ENCODE data around the gene RAMACL.
"Not testable (repeated sequence)": the region's sequence is repeated elsewhere in the genome, so short reads cannot be mapped to it uniquely, and the experiment has no call there.

RAMACL gene

DNA sequence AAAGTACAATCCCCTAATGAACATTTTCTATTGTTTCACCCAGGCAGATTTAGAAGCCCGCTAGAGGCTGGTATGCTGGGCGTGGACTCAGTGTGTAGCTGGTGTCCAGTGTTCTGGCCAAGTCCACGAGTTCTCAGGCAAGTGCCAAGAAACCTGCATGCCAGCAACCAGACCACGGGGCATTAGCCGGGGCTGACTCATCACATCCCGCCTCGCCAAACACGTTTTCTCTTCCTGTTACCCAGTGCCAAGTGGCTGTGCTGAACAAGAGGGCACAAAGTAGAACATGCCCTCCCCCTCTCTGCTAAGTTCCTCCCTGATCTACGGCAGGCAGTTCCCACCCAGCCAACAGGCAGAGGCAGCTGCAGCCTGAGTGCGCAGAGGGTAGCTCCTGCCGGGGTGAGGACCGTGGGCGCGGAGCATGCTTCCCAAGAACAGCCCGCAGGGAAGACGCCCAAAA is 29.6 kb downstream of the RAMACL start:
- no peak overlapping the region for H3K4me3 ChIP-seq (ENCODE audit: low read depth, low read length)

DNA sequence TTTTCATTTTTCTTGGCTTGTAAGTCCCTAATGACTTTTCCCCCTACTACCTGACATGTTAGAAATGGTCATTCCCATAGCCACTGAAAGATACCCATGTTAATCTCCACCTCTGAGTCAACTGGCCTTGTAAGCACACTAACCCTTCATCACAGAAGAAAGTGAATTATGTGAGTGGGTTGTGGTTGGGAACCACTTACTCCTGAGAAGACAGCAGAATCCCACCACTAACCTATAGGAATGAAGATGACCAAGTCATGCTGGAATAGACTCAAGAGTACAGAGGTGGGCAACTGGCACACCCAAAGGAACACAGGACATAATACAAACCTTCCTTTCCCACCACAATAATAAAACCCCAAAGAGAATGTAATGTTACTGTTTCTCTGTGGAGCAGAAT is 30.1 kb downstream of the RAMACL start:
- H3K4me3 ChIP-seq (ENCODE audit: low read depth, low read length), result no peak overlapping the region

DNA sequence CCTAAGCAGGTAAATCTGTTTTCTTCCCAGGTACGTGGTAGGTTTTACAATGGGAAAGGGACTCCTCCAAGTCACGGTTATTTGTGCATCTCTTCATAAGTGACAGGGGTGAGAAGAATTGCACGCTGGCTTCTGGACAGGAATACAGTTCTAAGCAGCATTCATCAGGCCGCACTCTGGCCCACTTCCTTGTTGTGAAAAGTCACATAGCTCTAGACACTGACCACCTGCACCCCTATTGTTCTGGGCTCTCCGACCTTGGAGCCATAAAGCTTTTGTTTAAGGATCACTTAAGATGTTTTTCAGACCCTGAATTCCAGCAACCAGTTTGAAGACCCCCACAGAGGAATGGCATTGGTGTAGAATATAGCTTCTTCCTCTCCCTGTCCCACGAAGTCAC is 31.4 kb downstream of the RAMACL start:
- no peak overlapping the region for H3K4me3 ChIP-seq (ENCODE audit: low read depth, low read length)

GRCh38 chr6:166554316-166554715 is 32.2 kb downstream of the RAMACL start:
- no peak overlapping the region for H3K4me3 ChIP-seq (ENCODE audit: low read depth, low read length)

DNA sequence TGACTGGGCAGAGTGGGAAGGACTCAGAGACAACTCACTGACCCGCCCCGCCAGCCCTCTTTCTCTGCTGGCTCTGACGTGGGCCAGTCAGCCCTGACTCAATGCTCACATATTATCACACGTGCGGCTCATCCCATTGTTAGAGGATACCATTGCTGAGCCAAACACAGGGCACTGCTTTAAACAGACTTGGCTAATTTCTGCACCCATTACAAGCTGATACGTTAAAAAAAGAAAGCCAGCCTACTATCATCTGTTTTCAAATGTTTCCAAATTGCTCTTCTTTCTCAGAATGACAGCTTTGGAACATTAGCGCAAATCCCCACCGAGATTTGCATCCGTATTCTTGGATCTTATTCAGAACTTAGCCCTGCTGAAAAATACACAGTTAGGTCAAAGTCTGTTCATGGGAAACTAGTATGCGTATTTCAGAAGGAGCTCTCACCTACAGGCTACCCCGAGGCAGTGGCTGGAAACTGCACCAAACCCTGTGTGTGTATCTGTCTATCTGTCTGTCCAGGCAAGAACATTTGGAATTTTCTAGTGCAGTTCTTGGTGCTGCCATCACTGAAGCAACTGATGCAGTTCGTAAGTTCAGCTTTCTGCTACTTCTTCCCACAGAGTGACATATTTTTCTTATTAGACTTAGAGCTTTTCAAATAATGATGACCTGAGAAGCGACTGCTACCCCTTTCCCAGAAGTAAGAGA is 32.8 kb downstream of the RAMACL start:
- H3K4me3 ChIP-seq (ENCODE audit: low read depth, low read length), result no peak overlapping the region

DNA sequence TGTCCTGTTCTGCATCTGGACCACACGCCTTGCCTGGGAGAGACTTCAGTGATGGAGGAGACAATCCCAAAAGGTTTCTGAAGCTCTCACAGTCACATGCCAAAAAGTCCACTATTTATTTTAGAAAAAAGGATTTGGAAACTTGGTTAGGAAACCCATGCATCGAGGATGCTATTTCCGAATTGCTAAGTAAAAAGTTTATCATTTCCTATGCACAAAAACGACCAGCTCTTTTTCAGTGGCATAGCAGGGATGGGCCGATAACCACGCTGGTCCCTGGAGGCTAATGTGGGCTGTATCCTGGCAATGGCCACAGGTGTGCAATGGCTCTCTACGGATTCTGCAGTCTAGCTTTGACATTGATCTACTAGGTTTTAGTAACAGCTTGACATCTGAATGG is 33.9 kb downstream of the RAMACL start:
- no peak overlapping the region for H3K4me3 ChIP-seq (ENCODE audit: low read depth, low read length)

DNA sequence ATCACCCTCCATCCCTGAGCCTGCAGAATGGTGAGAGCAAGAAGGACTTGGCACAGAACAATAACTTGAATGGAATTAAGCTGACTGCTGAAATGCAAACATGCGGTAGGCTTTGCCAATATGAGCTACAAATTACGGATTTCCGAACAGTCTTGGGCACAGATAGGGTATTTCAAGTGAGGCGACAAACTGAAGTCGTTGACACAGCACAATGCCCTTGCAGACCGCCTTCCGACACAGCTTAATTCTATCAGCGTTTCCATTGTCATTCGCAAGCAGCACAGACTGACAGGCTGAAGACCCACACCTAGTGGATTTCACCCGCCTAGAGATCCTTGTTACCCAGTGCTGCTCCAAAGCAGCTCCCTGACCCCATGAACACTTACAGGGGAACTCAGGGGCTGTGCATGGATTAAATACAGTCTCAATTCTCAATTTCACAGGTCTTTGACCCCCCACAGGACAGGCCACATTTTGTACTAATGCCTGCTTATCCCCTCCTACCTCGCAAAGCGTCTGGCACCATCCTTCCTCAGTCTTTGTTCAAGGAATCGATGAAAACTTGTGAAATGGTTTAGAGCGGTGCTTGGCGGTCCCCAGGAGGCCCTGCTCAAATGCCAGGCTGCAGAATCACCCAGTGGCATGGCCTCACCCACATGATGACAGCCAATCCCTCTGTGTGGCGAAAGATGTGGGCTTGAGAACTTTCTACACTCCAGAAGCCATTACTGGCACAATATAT is 34.6 kb downstream of the RAMACL start:
- H3K4me3 ChIP-seq (ENCODE audit: low read depth, low read length), result no peak overlapping the region

GRCh38 chr6:166546653-166547052 is 39.8 kb downstream of the RAMACL start:
- H3K4me3 ChIP-seq (ENCODE audit: low read depth, low read length), result no peak overlapping the region

- no peak overlapping the region for H3K4me3 ChIP-seq (ENCODE audit: low read depth, low read length)
Measured at GRCh38 chr6:166545156-166546034, 41.1 kb downstream of the RAMACL start.

DNA sequence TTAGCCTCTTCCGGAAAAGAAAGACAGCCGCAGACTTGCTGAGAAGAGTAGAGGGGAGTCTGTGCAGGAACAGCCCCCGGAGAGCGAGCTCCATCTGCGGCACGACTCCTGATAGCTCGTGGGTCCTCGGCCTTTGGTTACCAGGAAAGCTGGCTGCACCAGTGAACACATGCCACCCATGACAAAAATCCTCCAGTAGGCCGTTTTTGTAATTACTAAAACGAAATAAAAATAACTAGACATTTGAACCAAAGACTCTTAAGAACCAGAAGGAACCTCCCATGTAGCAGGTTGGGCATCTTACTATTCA is 42.2 kb downstream of the RAMACL start:
- H3K4me3 ChIP-seq (ENCODE audit: low read depth, low read length), result no peak overlapping the region

DNA sequence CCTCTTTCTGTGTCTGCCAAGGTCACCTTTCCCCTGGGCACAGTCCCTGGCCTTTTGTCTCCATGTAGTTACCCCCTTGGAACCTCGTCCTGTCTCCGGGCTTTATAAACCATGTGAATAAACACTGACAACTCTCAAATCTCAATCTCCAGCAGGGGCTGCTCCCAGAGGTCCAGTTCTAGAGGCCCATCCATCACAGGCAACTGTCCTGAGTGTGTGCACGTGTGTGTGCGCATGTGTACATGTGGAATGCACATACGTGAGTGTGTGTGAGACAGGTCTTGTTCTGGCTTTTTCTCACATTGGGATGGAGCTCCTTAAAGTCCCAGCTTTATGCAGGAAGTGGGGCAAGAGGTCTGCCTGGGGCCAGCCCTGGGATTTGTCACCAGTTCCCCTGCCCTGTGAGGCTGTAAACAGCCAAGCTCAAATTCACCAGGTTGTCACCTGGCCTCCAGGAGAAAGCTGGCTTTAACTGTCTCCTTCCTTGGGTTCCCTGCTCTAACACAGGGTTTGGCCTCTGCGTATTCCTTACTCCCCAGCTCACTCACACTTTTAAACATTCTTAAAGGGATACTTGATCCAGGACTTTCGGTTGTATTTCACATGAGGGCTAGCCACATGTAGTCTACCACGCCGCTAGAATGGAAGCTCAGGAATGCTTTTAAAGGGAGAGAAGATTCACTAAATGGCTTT is 42.7 kb downstream of the RAMACL start:
- no peak overlapping the region for H3K4me3 ChIP-seq (ENCODE audit: low read depth, low read length)

DNA sequence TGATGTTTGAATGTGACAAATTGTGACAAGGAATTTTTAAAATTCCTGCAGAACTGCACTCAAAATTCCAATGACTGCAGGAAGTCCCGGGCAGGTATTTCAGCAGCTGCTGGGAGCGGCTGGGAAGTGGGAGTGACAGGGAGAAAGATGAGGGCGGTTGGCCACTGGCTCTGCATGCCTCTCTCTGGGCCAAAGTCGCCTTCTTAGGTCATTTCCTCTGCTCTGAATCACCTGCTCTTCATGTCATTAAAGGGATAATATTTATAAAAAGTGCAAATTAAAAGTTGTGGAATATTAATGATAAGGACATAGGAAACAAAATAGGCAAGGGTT is 43.9 kb downstream of the RAMACL start:
- no peak overlapping the region for H3K4me3 ChIP-seq (ENCODE audit: low read depth, low read length)

DNA sequence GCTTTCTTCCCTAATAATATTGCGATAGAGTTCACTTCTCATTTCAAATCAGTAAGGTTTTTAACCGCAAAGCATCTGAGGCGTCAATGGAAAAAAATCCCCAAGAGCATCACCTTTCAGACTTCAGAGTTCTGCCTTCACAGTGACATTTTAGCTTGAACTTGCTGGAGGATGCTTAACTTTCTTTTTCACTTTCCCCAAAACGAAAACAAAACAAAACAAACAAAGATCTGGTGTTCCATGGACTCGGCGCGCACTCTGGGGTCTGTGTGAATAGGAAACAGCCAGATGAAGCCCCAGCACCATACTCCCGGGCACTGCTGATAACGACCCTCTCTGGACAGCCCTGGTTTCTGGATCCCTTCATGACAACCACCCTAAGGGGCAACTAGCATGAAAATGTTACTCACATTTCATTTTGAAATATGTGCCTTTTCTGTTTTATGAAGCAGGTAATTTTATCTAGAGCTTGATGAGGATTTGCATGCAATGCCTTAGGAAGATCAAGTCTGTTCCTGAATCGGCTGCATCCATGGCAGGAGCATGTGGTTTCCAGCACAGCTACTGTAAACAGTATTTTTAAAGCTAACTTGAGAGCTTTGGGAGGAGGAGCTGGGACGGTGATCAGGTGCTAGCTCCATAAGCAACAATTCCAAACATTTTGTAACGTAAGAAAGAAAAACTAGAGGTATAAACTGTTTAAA is 44.5 kb downstream of the RAMACL start:
- H3K4me3 ChIP-seq (ENCODE audit: low read depth, low read length), result no peak overlapping the region

DNA sequence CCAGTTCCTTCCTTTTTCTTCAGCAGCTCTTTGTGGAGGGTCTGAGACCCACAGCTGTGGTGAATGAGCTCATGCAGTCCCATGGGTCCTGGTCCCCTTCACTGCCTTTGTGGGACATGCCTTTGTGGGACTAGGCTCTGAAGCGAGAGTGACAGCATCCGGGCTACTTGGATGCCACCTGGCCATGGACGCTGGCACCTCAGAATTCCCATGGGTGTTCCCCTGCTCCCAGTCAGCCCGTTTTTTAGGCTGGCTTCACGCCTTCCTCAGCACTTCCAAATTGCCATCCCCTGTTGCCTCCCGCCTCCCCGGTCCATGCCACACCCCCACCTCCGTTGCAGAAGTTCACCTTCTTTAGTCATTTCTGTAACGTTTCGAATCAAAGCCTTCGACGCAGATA is 45.1 kb downstream of the RAMACL start:
- H3K4me3 ChIP-seq (ENCODE audit: low read depth, low read length), result no peak overlapping the region

DNA sequence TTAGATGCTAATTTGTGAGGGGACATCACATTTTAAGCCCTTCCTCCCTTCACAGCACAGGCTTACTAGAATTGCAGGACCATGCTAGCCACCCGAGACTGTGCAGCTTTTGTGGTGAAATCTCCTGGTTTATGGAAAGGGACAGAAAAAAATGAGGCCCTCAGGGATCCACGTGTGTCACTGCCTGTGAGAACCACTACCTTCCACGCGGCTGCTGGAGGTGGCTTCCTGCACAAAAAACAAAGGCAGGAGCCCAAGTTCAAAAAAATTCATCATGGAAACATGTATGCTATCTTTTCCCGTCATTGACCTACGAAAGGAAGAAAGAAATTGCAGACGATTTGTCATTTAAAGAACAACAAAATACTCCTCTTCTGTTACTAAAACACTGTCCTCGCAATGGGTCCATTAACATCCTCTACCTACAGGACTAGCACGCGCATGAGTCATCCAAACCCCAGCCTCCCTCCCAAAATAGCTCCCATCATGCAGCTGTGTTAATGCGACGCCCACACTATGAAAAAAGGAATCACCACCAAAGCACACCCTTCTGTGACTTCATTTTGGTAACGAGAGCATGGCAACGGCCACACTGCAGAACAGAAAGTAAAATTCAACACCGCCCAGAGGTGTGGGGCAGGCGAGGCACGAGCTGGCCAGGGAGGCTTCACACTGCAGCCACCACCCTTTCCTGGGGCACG is 45.7 kb downstream of the RAMACL start:
- no peak overlapping the region for H3K4me3 ChIP-seq (ENCODE audit: low read depth, low read length)

GRCh38 chr6:166539543-166539942 is 46.9 kb downstream of the RAMACL start:
- no peak overlapping the region for H3K4me3 ChIP-seq (ENCODE audit: low read depth, low read length)

DNA sequence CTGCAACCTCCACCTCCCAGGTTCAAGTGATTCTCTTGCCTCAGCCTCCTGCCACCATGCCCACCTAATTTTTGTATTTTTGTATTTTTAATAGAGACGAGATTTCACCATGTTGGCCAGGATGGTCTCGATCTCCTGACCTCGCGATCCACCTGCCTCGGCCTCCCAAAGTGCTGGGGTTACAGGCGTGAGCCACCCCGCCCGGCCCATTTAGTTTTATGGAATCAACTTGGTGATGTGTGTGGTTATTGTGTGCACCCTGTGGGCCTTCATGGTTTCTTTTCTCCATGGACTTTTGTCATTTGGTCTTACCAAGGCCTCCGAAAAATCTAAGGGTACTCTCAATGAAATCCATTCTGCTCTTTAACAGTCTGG is 47.5 kb downstream of the RAMACL start:
- H3K4me3 ChIP-seq (ENCODE audit: low read depth, low read length), result not testable (repeated sequence)

GRCh38 chr6:166538297-166539010 is 48.0 kb downstream of the RAMACL start:
- no peak overlapping the region for H3K4me3 ChIP-seq (ENCODE audit: low read depth, low read length)

DNA sequence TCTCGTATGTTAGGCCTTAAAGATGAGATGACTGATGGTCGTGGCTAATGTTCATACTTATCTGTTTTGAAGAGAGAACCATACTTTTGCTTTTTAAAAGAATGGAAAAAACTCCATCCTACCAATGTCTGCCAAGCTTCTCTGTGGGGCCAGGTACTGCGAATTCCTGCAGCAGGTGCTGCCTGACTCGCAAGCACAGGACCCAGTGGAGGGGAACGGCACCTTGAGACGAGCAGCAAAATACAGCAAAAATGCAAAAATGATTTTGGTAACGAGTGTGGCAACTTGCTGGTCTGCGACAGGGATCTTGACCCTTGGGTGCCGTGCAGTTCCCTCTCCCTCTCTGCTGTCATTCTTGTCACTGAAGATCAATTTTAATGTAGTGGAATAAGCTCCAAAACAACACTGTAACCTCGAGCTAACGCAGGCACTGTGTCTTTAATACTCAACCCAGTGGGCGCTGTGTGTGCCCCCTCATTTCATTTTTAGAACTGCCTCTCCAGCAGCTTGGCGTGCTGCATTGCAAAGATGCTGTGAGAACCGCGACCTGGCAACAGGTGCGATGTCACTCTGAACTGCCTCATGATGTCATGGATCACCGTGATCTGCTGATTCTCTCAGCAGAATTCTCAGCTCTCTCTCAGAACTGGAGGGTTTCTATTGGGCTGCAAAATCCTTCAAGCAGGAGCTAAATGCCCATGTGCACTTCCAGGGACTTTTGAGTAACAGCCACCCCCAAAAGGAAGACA is 51.6 kb downstream of the RAMACL start:
- no peak overlapping the region for H3K4me3 ChIP-seq (ENCODE audit: low read depth, low read length)

Measured in iPS-11a (cell line).